ENCODE data around the gene TTC4.

The TTC4 gene

GRCh38 chr1:54701996-54702395 lies 13.7 kb upstream of the TTC4 start:
- Histone ChIP-seq H3K4me3 (no peak overlapping the region), H3K27ac (no peak overlapping the region)

- Histone ChIP-seq H3K27ac (no peak overlapping the region), H3K4me3 (no peak overlapping the region)
Measured at GRCh38 chr1:54703471-54703870, 12.2 kb upstream of the TTC4 start.

- H3K27ac ChIP-seq = no peak overlapping the region
- no peak overlapping the region for H3K4me3 ChIP-seq
Measured at GRCh38 chr1:54705153-54705552, 10.5 kb upstream of the TTC4 start.

- Histone ChIP-seq H3K4me3 (no peak overlapping the region), H3K27ac (no peak overlapping the region)
Measured at GRCh38 chr1:54706419-54706818, 9.2 kb upstream of the TTC4 start.

GRCh38 chr1:54708385-54708784 lies 7.3 kb upstream of the TTC4 start:
- Histone ChIP-seq H3K4me3 (no peak overlapping the region), H3K27ac (no peak overlapping the region)

GRCh38 chr1:54709547-54710292 lies 5.9 kb upstream of the TTC4 start:
- H3K27ac ChIP-seq = no peak overlapping the region
- H3K4me3 ChIP-seq = no peak overlapping the region

- Histone ChIP-seq H3K27ac (no peak overlapping the region), H3K4me3 (no peak overlapping the region)
Measured at GRCh38 chr1:54710434-54710833, 5.2 kb upstream of the TTC4 start.

GRCh38 chr1:54710841-54711240 lies 4.8 kb upstream of the TTC4 start:
- no peak overlapping the region for H3K4me3 ChIP-seq
- H3K27ac ChIP-seq = no peak overlapping the region

GRCh38 chr1:54711536-54711935 lies 4.1 kb upstream of the TTC4 start:
- no peak overlapping the region for H3K4me3 ChIP-seq
- H3K27ac ChIP-seq = no peak overlapping the region

GRCh38 chr1:54714881-54715492 lies 674 bp upstream of the TTC4 start:
- Histone ChIP-seq H3K4me3 (peak overlapping the region; percentile 57 to 97 (median 80)), H3K27ac (peak overlapping the region in 18 of 21 experiments; percentile 67 to 92 (median 86))

GRCh38 chr1:54716299-54717047 lies 812 bp downstream of the TTC4 start:
- H3K4me3 ChIP-seq = peak overlapping the region; percentile 57 to 97 (median 80)
- peak overlapping the region in 20 of 21 experiments; percentile 57 to 92 (median 85) for H3K27ac ChIP-seq

GRCh38 chr1:54721719-54722118 lies 6.1 kb downstream of the TTC4 start:
- H3K4me3 ChIP-seq = no peak overlapping the region
- H3K27ac ChIP-seq = no peak overlapping the region

GRCh38 chr1:54723985-54724384 lies 8.3 kb downstream of the TTC4 start:
- Histone ChIP-seq H3K27ac (no peak overlapping the region), H3K4me3 (no peak overlapping the region)

GRCh38 chr1:54724771-54725170 lies 9.1 kb downstream of the TTC4 start:
- Histone ChIP-seq H3K4me3 (no peak overlapping the region), H3K27ac (no peak overlapping the region)

GRCh38 chr1:54728027-54728426 lies 12.4 kb downstream of the TTC4 start:
- no peak overlapping the region for H3K4me3 ChIP-seq
- H3K27ac ChIP-seq = no peak overlapping the region

GRCh38 chr1:54736685-54737084 lies 21.0 kb downstream of the TTC4 start:
- no peak overlapping the region for H3K4me3 ChIP-seq
- H3K27ac ChIP-seq = no peak overlapping the region

GRCh38 chr1:54738244-54738643 lies 22.6 kb downstream of the TTC4 start:
- Histone ChIP-seq H3K27ac (no peak overlapping the region), H3K4me3 (no peak overlapping the region)

- no peak overlapping the region for H3K4me3 ChIP-seq
- no peak overlapping the region for H3K27ac ChIP-seq
Measured at GRCh38 chr1:54741531-54741930, 25.9 kb downstream of the TTC4 start.

GRCh38 chr1:54742282-54742681 lies 26.6 kb downstream of the TTC4 start:
- Histone ChIP-seq H3K4me3 (no peak overlapping the region), H3K27ac (no peak overlapping the region)

- no peak overlapping the region for H3K4me3 ChIP-seq
- no peak overlapping the region for H3K27ac ChIP-seq
Measured at GRCh38 chr1:54743416-54744226, 28.0 kb downstream of the TTC4 start.
